Astrocyte of the cerebellum (primary cell): ENCODE results near the gene FIGN.

Experiments
- DNase-seq: peaks from one replicate; pipeline ENCODE4 v3.0.0-alpha.2; 2011; ENCODE audit warnings: low read depth
- H3K4me3 ChIP-seq: 2 replicates; pipeline ENCODE4 v1.5.1; 2011; ENCODE audit warnings: mild to moderate bottlenecking, low read depth, low read length, moderate library complexity
- CTCF ChIP-seq: IDR thresholded peaks from 2 replicates; pipeline ENCODE4 v1.5.1; 2012; ENCODE audit warnings: low read length, low read depth, moderate library complexity, mild to moderate bottlenecking; ENCODE audit errors: missing control alignments
- in situ Hi-C: cut with HindIII; loops from 2 replicates; pipeline ENCODE4 v1.10.0; 2017; ENCODE audit warnings: low sequenced_read_pairs

Gene FIGN

GRCh38 chr2:163723881-163724280, 11.9 kb downstream of the FIGN start:
- in situ Hi-C loops: no loop called here
- no peak for TF ChIP-seq CTCF
- no peak for DNase-seq

GRCh38 chr2:163723348-163723747, 12.5 kb downstream of the FIGN start:
- no peak for TF ChIP-seq CTCF
- in situ Hi-C loops: no loop called here
- DNase-seq: no peak
- no peak overlapping the region for H3K4me3 ChIP-seq

More at GRCh38 chr2:163723881-163724280, 11.9 kb downstream of the FIGN start:
- H3K4me3 ChIP-seq: no peak overlapping the region

- in situ Hi-C loops: no loop called here
- DNase-seq: no peak
- H3K4me3 ChIP-seq: no peak overlapping the region
- no peak for TF ChIP-seq CTCF
Measured at GRCh38 chr2:163719331-163719730, 16.5 kb downstream of the FIGN start.

- no peak overlapping the region for H3K4me3 ChIP-seq
- DNase-seq: no peak
- TF ChIP-seq CTCF: no peak
- in situ Hi-C loops: no loop called here
Measured at GRCh38 chr2:163717993-163718680, 17.7 kb downstream of the FIGN start.

GRCh38 chr2:163717515-163717914, 18.3 kb downstream of the FIGN start:
- H3K4me3 ChIP-seq: no peak overlapping the region
- no peak for TF ChIP-seq CTCF
- no peak for DNase-seq
- in situ Hi-C loops: no loop called here

- no peak for DNase-seq
- in situ Hi-C loops: no loop called here
- TF ChIP-seq CTCF: no peak
- no peak overlapping the region for H3K4me3 ChIP-seq
Measured at GRCh38 chr2:163716101-163716500, 19.7 kb downstream of the FIGN start.
